C4-2B (cell line): Measurements from ENCODE around the gene ETV6.

Experiments used
- ZFX ChIP-seq: fragments of 450-650 bp; IDR thresholded peaks from 2 replicates; pipeline ENCODE4 v1.6.1; 2017
- TF ChIP-seq, protein P1 (sequence below): fragments of 450-650 bp; conservative IDR thresholded peaks from 2 replicates; pipeline ENCODE4 v1.5.1; 2017; ENCODE audit warnings: mild to moderate bottlenecking

DNA sequence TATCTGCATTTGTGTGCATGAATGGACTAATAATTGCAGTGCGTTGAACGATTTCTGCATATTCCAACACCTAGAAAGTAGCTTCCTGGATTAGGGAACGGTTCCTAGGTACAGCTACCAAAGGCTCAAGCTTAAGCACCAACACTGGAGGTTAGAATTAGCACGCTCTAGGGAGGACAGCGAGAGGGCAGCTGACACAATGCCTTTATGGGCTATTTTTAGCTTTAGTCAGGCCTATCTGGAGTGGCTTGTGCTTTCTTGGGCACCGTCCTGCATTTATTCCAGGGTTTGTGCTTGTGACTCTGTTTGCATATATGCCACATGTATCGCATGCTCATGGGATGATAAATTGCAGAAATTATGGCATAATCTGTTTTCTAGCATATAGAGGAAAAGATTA is 13.7 kb downstream of the ETV6 start:
- TF ChIP-seq, protein P1, sequence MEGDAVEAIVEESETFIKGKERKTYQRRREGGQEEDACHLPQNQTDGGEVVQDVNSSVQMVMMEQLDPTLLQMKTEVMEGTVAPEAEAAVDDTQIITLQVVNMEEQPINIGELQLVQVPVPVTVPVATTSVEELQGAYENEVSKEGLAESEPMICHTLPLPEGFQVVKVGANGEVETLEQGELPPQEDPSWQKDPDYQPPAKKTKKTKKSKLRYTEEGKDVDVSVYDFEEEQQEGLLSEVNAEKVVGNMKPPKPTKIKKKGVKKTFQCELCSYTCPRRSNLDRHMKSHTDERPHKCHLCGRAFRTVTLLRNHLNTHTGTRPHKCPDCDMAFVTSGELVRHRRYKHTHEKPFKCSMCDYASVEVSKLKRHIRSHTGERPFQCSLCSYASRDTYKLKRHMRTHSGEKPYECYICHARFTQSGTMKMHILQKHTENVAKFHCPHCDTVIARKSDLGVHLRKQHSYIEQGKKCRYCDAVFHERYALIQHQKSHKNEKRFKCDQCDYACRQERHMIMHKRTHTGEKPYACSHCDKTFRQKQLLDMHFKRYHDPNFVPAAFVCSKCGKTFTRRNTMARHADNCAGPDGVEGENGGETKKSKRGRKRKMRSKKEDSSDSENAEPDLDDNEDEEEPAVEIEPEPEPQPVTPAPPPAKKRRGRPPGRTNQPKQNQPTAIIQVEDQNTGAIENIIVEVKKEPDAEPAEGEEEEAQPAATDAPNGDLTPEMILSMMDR: no peak
- TF ChIP-seq ZFX: no peak
